Tibial nerve (tissue), 3 donors: Measurements from ENCODE around the gene IDH3G.

Source experiments
- POLR2A ChIP-seq, 2 donors: fragments of 450-650 bp; IDR thresholded peaks; one replicate each; pipeline ENCODE4 v1.6.1; 2017; ENCODE audit warnings: antibody characterized with exemption in 2 of 2, mild to moderate bottlenecking in 2 of 2, moderate library complexity in 2 of 2
- TF ChIP-seq, protein P1 (sequence below), 5 experiments: fragments of 200-600 bp in 3 of 5; fragments of 450-650 bp in 2 of 5; sonication (generic) in 3 of 5; IDR thresholded peaks; one replicate each; pipeline ENCODE4 v1.5.1; 2016 to 2019; ENCODE audit warnings: antibody characterized with exemption in 5 of 5, mild to moderate bottlenecking in 3 of 5, moderate library complexity in 2 of 5

GRCh38 chrX:153792368-153792767 lies 1.8 kb downstream of the IDH3G start:
- TF ChIP-seq POLR2A (IDR thresholded peaks at IDR 0.05), result no peak
- TF ChIP-seq, protein P1, sequence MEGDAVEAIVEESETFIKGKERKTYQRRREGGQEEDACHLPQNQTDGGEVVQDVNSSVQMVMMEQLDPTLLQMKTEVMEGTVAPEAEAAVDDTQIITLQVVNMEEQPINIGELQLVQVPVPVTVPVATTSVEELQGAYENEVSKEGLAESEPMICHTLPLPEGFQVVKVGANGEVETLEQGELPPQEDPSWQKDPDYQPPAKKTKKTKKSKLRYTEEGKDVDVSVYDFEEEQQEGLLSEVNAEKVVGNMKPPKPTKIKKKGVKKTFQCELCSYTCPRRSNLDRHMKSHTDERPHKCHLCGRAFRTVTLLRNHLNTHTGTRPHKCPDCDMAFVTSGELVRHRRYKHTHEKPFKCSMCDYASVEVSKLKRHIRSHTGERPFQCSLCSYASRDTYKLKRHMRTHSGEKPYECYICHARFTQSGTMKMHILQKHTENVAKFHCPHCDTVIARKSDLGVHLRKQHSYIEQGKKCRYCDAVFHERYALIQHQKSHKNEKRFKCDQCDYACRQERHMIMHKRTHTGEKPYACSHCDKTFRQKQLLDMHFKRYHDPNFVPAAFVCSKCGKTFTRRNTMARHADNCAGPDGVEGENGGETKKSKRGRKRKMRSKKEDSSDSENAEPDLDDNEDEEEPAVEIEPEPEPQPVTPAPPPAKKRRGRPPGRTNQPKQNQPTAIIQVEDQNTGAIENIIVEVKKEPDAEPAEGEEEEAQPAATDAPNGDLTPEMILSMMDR (IDR thresholded peaks at IDR 0.05), result no peak
